Kidney (tissue), 14 donors: ENCODE data around the gene OBP2A. TPM values are rescaled to one million over a fixed set of nuclear protein-coding genes. Genes with fewer than 3 reads are reported as not detected.

ENCODE experiments used
- DNase-seq, 5 donors: peaks; one replicate each; pipeline ENCODE4 v3.0.0-alpha.2; 2013 to 2020
- FAIRE-seq: peaks from 2 replicates; lab custom pipeline; 2012; peaks lifted over from hg19 to GRCh38; lab: Jason Lieb, UNC
- H3K27ac ChIP-seq, 2 donors: one replicate each; pipeline ENCODE4 v1.7.0; 2013; ENCODE audit warnings: low read depth in 2 of 2, low read length in 2 of 2, inconsistent platforms in 1 of 2
- H3K27me3 ChIP-seq: one replicate; pipeline ENCODE4 v1.7.1; 2013; ENCODE audit warnings: low read length, inconsistent platforms; ENCODE audit not compliant: control insufficient read depth, insufficient read depth
- H3K36me3 ChIP-seq, 3 donors: one replicate each; pipeline versions ENCODE4 v1.7.0 to v1.7.1; 2013; ENCODE audit warnings: low read length in 3 of 3, control low read depth in 1 of 3, inconsistent platforms in 1 of 3; ENCODE audit not compliant: insufficient read depth in 3 of 3, control insufficient read depth in 2 of 3
- H3K4me1 ChIP-seq, 3 donors: one replicate each; pipeline versions ENCODE4 v1.7.0 to v1.7.1; 2013; ENCODE audit warnings: low read length in 3 of 3, inconsistent platforms in 1 of 3, low read depth in 1 of 3; ENCODE audit not compliant: control insufficient read depth in 2 of 3, insufficient read depth in 2 of 3
- H3K4me3 ChIP-seq, 3 donors: one replicate each; pipeline versions ENCODE4 v1.7.0 to v1.8.1; 2013; ENCODE audit warnings: low read length in 3 of 3, control low read depth in 1 of 3, inconsistent platforms in 1 of 3
- H3K9ac ChIP-seq, 3 donors: one replicate each; pipeline versions ENCODE4 v1.7.0 to v1.7.1; 2013; ENCODE audit warnings: low read length in 3 of 3, control low read depth in 1 of 3, inconsistent platforms in 1 of 3
- H3K9me3 ChIP-seq, 3 donors: one replicate each; pipeline versions ENCODE4 v1.7.0 to v1.7.1; 2013; ENCODE audit warnings: low read length in 3 of 3, control low read depth in 1 of 3, inconsistent platforms in 1 of 3; ENCODE audit not compliant: control insufficient read depth in 2 of 3, insufficient read depth in 1 of 3
- intact Hi-C: fragments of 100-400 bp; cut with DNase I; formaldehyde crosslinking; loops from one replicate; pipeline ENCODE4 v1.11.1; 2022
- polyA plus RNA-seq: library from polyadenylated mRNA; stranded (reverse); fragments of 350-450 nt; fragmentation: Illumina TruSeq; extraction: RNeasy Lipid Tissue Mini Kit (QIAGEN cat#74804); gene quantifications from one replicate; pipeline ENCODE4 v1.2.3, GENCODE V29; 2014; ENCODE audit warnings: low read depth, low replicate concordance; ENCODE audit not compliant: insufficient read depth
- total RNA-seq: library from RNA; stranded (reverse); fragmentation: NEBNext Ultra II Directional; extraction: Animal tissue kit (Norgen Biotek cat#: 25700); gene quantifications from one replicate; pipeline ENCODE4 v1.2.1, GENCODE V29; 2021
- TF ChIP-seq, protein P1 (sequence below): IDR thresholded peaks from 3 replicates; pipeline ENCODE4 v1.5.1; 2012; ENCODE audit warnings: mild to moderate bottlenecking, moderate library complexity, borderline replicate concordance; ENCODE audit not compliant: insufficient read depth; ENCODE audit errors: extremely low read depth
- donor health status: control.
- donor health status: control.
- donor health status: control.
- donor health status: control.
- donor health status: control.
- donor health status: DM: yes; HTN: yes; CAD: no.
- donor health status: Normal renal cell carcinoma (clear cell type).

Gene OBP2A
- total and polyA plus RNA-seq, 2 donors from 2014 or later = not detected

DNA sequence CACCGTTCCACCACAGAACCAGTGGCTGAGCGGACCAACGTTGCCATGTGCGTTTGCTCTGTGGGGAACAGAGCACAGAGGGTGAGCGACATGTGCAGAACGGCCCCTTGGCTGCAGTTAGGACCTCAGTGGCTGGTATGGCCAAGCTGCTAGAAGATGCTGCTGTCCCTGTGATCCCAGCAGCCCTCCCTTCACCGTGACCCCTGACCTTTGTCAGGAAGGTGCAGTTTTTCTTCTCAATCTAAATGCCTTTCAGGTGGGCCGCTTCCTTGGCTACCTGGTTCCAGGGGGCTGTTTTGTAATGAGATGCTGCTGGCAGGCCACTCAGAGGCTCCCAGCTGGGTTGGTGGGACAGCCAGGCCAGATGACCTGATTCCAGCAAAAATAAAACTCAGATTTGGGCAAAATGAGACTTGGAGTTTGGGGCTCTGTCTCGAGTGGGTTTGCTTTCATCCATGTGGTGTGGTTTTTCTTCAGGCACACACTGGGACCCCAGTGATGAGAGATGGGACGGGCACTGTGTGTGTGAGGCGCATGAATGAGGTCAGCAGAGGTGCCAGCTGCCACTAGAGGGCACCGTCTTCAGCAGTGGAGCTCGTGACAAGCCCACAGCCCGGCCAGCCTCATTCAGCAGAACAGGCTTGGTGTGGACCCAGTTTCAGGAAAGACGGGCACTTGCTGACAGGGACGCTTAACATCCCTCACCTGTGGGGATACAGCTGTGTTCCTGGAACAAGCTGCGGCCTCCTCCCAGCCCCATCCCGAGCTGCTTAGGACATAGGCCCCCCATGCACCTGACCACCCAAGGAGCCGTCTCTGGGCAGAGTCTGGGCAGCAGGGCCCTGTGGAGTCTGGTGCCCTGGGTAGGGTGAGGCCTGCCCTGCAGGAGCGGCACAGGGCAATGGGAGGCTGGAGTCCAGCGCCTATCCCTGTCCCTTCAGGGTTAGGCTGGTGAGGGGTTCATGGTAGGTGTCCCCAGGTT is 41.4 kb upstream of the OBP2A start:
- intact Hi-C loops = no loop called here
- Histone ChIP-seq H3K36me3 (peaks cover 0 to 12% (median 12%) of the 10 kb centered on the region in 3 donors), H3K27ac (no peak overlapping the region), H3K4me3 (no peak overlapping the region), H3K9me3 (peaks cover 0 to 3% (median 0%) of the 10 kb centered on the region in 3 donors), H3K27me3 (no peaks in the 10 kb centered on the region), H3K4me1 (peaks cover 0 to 12% (median 8%) of the 10 kb centered on the region in 3 donors), H3K9ac (no peak overlapping the region)
- TF ChIP-seq, protein P1, sequence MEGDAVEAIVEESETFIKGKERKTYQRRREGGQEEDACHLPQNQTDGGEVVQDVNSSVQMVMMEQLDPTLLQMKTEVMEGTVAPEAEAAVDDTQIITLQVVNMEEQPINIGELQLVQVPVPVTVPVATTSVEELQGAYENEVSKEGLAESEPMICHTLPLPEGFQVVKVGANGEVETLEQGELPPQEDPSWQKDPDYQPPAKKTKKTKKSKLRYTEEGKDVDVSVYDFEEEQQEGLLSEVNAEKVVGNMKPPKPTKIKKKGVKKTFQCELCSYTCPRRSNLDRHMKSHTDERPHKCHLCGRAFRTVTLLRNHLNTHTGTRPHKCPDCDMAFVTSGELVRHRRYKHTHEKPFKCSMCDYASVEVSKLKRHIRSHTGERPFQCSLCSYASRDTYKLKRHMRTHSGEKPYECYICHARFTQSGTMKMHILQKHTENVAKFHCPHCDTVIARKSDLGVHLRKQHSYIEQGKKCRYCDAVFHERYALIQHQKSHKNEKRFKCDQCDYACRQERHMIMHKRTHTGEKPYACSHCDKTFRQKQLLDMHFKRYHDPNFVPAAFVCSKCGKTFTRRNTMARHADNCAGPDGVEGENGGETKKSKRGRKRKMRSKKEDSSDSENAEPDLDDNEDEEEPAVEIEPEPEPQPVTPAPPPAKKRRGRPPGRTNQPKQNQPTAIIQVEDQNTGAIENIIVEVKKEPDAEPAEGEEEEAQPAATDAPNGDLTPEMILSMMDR = peak; percentile 56
- peak; percentile 56 to 85 (median 74) for DNase-seq
- no peak for FAIRE-seq

DNA sequence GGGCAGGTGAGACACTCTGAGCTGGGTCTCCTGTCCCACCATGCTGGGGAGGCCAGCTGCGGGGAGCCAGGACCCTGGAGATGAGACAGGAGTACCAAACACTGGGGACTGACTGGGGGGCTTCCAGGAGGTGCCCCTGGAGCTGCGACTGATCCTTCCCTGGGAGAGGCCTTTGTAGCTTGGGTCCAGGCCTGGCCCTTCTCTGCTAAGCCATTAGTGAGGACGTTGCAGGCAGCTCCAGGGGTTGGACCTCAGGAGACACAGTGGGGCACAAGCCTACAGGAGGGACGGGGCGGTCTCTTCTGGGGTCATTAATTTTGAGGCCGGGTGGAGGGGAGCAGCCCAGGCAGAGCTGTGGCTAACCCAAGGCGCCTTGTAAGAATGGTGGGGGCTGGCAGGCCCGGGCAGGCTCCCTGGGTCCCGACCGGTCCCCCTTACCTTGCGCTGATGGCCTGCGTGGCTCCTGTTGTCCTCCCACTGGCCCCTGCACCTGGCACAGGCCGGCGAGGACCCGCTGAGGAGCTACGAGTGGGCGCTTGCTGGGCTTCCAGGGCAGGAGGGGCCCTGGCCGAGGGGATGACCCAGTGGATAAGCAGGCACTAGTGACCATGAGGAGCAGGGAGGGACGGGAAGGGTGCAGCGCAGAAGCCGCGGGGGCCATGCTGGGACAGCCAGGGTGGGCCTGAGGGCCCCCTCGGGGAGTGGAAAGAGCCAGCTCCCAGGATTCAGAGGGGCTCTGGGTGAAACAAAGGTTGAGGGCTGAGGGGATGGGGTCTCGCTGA is 40.3 kb upstream of the OBP2A start:
- no peak for FAIRE-seq
- intact Hi-C loops = no loop called here
- DNase-seq = peak in 4 of 5 donors; percentile 67 to 83 (median 76)

DNA sequence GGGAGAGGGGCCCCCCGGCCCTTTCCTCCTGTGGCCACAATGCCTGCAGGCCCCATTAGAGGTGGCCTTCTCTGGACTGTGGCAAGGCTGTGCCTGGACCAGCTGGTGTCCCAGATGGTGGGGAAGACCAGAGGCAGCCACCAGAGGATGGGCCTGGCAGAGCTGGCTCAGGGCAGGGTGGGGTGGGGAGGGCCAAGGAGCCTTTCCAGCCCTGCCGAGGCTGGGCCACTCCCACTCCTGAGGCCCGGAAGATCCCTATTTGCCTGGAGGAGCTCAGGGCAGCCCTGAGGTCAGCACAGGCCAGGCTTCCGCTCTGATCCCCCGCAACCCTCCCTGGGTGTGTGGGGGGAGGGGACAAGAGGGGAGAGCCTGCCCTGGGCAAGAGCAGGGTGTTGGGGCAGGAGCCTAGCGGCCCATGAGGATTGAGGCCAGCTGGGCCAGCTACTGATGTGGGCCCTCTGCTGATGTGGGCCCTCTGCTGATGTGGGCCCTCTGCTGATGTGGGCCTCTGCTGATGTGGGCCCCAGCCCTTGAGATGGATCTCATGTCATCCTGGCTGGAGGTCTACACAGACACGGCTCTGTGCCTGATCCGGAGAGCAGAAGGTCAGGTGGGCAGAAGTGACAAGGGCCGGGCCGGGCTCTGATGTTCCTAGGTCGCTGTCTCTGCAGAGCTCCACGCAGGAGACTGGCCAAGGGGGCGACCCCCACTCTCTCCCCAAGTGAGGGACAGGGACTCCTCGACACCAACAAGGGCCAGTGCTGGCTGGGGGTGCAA is 39.4 kb upstream of the OBP2A start:
- peak in 1 of 5 donors; percentile 35 for DNase-seq
- Histone ChIP-seq H3K27ac (no peak overlapping the region), H3K9ac (no peak overlapping the region), H3K4me1 (peaks cover 0 to 8% (median 6%) of the 10 kb centered on the region in 3 donors), H3K27me3 (no peaks in the 10 kb centered on the region), H3K9me3 (peaks cover 0 to 3% (median 0%) of the 10 kb centered on the region in 3 donors), H3K4me3 (no peak overlapping the region), H3K36me3 (peaks cover 0 to 12% (median 12%) of the 10 kb centered on the region in 3 donors)
- intact Hi-C loops = no loop called here
- no peak for FAIRE-seq
- TF ChIP-seq, protein P1 = no peak

More for the DNA sequence above, 40.3 kb upstream of the OBP2A start:
- Histone ChIP-seq H3K36me3 (peaks cover 0 to 12% (median 12%) of the 10 kb centered on the region in 3 donors), H3K4me1 (peaks cover 0 to 12% (median 8%) of the 10 kb centered on the region in 3 donors), H3K4me3 (no peak overlapping the region), H3K9me3 (peaks cover 0 to 3% (median 0%) of the 10 kb centered on the region in 3 donors), H3K9ac (no peak overlapping the region), H3K27me3 (no peaks in the 10 kb centered on the region), H3K27ac (no peak overlapping the region)
- TF ChIP-seq, protein P1 = no peak
